ENCODE results near the gene BCL2.

The BCL2 gene

DNA sequence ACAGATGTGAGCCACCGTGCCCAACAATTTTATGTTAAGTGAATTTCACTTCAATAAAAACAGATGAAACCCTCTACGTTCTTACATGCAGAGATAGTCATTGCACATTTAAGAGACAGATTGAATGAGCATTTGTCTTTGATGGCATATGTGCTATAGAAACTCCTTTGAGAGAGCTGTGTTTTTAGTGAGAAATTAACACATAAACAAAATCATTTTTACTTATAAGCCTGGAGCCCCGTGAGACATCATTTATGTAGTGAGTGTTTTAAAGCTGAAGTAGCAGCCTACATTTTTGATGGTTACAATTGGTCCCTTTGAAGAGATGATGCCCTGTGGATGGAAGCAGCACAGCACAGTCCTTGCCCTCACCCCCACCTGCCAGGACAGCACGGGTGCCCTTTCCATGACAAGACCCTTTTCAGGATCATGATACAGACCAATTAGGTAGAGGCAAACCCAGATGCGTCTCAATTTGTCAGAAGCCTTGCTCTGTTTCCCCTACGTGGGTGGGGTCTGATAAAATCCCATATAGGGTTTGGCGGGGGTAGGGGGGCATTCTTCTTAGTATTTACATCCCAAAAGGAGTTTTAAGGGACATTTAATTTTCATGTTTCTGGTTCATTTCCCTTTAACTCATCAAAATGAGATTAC is 237.1 kb downstream of the BCL2 start:
- Mint-ChIP-seq H3K9me3 (peaks cover 5% of the 10 kb centered on the region in 2 donors), H3K36me3 (peaks cover 0 to 8% of the 10 kb centered on the region in 2 donors), H3K27ac (no peak overlapping the region), H3K4me3 (no peak overlapping the region), H3K4me1 (peaks cover 14 to 17% of the 10 kb centered on the region in 2 donors), H3K27me3 (no peaks in the 10 kb centered on the region)
- no peak for DNase-seq
- ATAC-seq (replicated peaks), result no peak

DNA sequence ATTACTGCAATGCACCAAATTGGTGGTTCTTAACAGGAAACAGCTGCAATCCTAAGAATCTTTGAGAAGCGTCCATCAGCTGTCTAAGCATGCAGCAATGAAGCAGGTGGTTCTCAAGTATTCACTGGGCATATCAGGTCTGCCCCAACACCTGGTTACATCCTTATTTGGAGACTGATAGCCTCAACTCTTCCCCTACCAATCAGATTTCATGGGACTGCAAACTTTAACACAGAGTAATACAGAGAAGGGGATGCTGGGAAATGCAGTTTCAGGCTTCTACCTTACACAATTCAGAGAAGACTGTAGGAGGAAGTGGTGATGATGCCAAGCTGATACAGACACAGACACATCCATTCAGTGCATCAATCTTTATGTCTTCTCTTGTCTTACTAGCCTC is 240.5 kb downstream of the BCL2 start:
- Mint-ChIP-seq H3K4me3 (no peak overlapping the region), H3K36me3 (peaks cover 0 to 8% of the 10 kb centered on the region in 2 donors), H3K9me3 (peaks cover 5% of the 10 kb centered on the region in 2 donors), H3K4me1 (peaks cover 22 to 39% of the 10 kb centered on the region in 2 donors), H3K27me3 (no peaks in the 10 kb centered on the region), H3K27ac (peak overlapping the region; percentile 42)
- DNase-seq (peak; percentile 52), ATAC-seq (replicated peaks) (peak; percentile 81 to 85)

DNA sequence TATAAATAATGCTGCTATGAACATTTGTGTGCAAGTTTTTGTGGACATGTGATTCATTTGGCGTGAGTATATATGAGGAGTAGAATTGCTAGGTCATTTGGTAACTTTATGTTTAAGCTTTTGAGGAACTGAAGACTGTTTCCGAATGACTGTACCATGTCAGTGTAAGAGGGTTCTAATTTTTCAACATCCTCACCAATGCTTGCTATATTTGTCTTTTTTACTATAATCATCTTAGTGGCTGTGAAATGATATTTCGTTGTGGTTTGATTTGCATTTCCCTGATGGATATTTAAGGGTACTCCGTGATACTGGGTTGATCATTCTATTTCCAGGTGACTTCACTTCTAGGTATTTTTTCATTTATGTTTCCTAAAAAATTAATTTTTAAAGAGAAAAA is 241.1 kb downstream of the BCL2 start:
- peaks cover 0 to 8% of the 10 kb centered on the region in 2 donors for H3K36me3 Mint-ChIP-seq
- H3K4me3 Mint-ChIP-seq, result peak overlapping the region in 1 of 2 donors; percentile 53
- H3K27ac Mint-ChIP-seq, result peak overlapping the region; percentile 93
- ATAC-seq (replicated peaks) (peak; percentile 86 to 89), DNase-seq (no peak)
- peaks cover 5% of the 10 kb centered on the region in 2 donors for H3K9me3 Mint-ChIP-seq
- no peaks in the 10 kb centered on the region for H3K27me3 Mint-ChIP-seq
- H3K4me1 Mint-ChIP-seq, result peaks cover 22 to 39% of the 10 kb centered on the region in 2 donors

DNA sequence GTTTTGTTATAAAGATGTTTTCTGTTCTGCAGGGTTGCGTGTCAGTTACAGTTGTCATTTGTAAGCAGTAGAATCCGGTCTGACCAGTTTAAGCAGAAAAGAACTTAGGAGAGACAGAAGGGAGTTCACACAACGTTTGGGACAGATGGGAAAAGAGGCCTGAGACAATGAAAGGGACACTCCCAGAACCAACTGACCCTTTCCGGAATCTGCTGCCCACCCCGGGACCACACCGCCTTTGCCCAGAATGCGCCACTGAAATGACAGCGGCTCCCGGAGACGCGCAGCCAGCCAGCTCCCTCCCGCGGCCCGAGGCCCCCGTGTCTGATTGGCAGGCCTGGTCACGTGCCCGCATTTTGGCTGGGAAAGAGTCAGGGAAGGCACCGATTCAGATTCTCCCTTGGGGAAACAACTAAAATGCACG is 244.6 kb downstream of the BCL2 start:
- H3K27ac Mint-ChIP-seq, result peak overlapping the region; percentile 88
- peak; percentile 42 for DNase-seq
- ATAC-seq (replicated peaks), result peak in 1 of 2 donors; percentile 29
- peak overlapping the region; percentile 84 to 85 for H3K4me3 Mint-ChIP-seq
- H3K27me3 Mint-ChIP-seq, result no peaks in the 10 kb centered on the region
- H3K36me3 Mint-ChIP-seq, result peaks cover 0 to 6% of the 10 kb centered on the region in 2 donors
- peaks cover 3 to 5% of the 10 kb centered on the region in 2 donors for H3K9me3 Mint-ChIP-seq
- H3K4me1 Mint-ChIP-seq, result peaks cover 21 to 37% of the 10 kb centered on the region in 2 donors

DNA sequence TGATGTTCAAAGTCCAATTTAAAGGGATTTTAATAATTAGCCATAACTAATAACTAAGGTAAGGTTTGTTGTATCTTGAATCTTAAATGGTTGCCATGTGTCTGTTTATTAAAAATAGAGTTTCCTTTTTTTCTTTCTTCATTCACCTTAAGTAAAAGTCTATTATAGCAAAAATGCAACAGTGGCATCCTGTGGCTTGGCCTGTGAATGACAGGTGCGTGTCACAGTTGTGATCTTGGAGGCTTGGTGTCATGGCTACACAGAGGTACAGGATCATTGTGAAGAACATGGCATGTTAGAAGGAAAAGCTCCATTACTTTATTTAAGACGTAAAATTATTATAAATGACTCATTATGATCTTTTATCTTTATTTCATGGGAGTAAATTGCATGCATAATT is 246.1 kb downstream of the BCL2 start:
- H3K9me3 Mint-ChIP-seq, result peaks cover 3 to 5% of the 10 kb centered on the region in 2 donors

More for the DNA sequence above, 246.1 kb downstream of the BCL2 start:
- Mint-ChIP-seq H3K4me3 (no peak overlapping the region), H3K27ac (no peak overlapping the region), H3K4me1 (peaks cover 16 to 32% of the 10 kb centered on the region in 2 donors), H3K36me3 (peaks cover 0 to 3% of the 10 kb centered on the region in 2 donors), H3K27me3 (no peaks in the 10 kb centered on the region)
- DNase-seq (peak; percentile 8), ATAC-seq (replicated peaks) (peak; percentile 49 to 55)

Measured in stimulated activated naive B cell treated with anti-CD40 and anti-IgM and Interleukin-4, amounts not matched to agents 10 μg/mL and 1 μg/mL and 100 μg/mL, for 72 hours (primary cell).